NOMO-1 treated with dmso at 0.1 percent for 144 hours (cell line): ENCODE data around the gene PLK1.
"Not testable (repeated sequence)": the region's sequence is repeated elsewhere in the genome, so short reads cannot be mapped to it uniquely, and the experiment has no call there.

Experiments
- DNase-seq: peaks from one replicate; lab custom pipeline; 2025; ENCODE audit not compliant: unreplicated experiment; lab: John Stamatoyannopoulos, UW

PLK1 gene

GRCh38 chr16:23678430-23679273 lies at the start of gene PLK1:
PLK1 (plus strand) TSS chr16:23678889; CDS start chr16:23678933, 44 bp downstream.
- DNase-seq = peak; percentile 82

DNA sequence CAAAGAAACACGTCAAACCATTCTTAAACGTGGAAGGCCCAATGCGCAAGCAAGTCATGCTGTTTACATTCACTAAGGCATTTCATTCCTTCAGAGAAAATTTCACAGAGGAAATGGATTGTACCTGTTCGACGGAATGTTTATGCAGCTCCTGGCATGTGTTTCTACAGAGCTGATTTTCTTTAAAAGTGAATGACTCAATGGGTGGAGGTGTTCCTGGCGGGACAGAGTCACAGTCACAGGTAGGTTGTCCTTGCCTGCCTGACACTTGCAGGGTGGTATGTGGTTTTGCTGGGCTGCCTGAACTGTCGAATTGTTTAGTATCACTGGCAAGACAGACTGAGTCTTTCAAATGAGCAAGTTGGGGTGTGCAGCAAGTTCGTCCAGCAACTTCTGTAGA lies 49.2 kb upstream of the PLK1 start:
- DNase-seq = no peak

- not testable (repeated sequence) for DNase-seq
Observed at GRCh38 chr16:23631874-23632273, 46.8 kb upstream of the PLK1 start.

GRCh38 chr16:23634461-23635036 lies 44.1 kb upstream of the PLK1 start:
- DNase-seq = no peak

DNA sequence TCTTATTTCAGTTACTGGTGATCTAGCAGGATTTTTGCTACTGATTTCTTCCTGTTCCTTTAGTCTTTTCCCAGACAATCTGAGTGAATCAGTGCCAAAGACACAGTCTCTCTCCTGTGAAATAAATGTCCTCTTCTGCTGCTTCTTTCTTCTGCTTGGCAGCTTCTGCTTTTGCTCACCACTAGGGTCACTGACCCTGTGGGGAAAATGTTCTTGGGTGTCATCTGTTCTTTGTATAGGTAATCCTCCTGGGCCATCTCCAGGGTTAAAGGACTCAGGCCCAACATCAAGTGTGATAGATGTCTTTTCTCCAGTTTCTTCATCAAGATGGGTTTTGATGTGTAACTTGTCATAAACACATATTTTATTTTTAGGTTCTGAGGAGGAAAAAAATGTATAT lies 42.7 kb upstream of the PLK1 start:
- DNase-seq = no peak

DNA sequence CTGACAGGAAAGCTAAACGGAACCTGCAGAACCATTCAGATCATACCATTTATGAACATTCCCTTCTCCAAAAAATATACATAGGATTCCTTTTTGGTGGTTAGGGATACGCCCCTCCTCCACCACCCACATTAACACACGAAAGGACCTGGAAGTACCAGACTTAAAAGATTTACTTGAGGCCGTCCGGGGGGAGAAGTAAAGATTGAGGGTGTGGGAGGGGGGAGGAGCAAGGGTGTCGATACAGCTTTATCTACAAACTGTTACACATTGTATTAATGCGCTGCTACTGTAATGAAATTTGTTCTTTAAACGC lies 38.1 kb upstream of the PLK1 start:
- no peak for DNase-seq

DNA sequence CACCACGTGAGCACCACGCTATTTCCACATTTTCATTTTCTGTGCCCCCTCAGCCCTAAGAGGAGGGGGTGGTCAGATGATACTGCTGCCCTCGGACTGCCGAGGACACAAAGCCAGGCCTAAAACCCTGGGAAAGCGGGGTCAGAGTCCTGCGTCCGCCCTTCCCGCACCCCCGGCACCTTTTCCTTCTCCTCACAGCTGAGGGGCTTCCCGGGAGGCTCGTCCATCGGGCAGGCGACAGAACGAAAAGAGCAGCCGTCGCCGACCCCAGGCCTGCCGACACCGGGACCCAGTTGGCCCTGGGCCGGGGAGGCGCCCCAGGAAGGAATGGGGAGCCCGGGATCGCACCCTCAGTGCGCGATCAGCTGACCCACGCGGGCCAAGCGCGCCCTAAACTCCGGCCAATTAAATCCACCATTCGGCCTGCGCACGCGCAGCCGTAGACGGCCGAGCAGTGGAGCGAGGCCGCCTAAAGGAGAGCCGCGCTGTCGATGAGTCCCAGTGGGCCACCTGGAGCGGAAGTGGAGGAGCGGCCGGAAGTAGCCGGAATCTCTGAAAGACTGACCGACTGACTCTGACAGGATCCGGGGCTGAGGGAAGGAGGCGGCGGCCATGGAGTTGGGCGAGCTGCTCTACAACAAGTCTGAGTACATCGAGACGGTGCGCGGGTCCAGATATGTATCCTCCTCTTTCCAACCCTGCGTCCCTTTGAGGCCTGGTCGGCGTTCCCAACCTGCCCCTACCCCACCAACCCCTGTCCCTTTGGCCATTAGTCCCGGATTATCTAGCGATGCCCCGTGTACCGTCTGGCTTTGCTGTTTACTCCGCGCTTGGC lies 37.5 kb upstream of the PLK1 start, which contains the start of the genes DCTN5 and PALB2:
Gene DCTN5 (plus strand): TSS at position 536 of the 835 bp plus-strand sequence. CDS start 77 bp downstream, at position 613.
Gene PALB2 (minus strand): TSS at position 380 of the 835 bp plus-strand sequence. CDS start 153 bp downstream, at position 227.
- DNase-seq = peak; percentile 94

DNA sequence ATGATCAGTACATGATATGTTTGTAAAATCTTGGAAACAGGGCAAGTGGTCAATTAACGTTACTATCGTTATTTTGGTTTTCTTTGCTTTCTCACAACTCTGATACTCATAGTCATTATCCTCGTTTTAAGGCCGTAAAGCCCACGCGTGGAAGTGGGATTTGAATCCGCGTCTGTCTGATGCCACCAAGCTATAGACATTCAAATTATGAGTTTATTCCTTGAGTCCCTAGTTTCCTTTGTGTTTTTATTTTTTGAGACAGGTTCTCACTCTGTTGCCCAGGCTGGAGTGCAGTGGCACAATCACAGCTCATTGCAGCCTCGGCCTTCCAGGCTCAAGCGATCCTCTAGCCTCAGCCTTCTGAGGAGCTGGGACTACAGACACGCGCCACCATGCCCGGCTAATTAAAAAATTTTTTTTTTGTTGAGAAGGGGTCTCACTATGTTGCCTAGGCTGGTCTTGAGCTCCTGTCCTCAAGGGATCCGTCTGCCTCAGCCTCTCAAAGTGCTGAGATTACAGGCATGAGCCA lies 36.4 kb upstream of the PLK1 start:
- no peak for DNase-seq

DNA sequence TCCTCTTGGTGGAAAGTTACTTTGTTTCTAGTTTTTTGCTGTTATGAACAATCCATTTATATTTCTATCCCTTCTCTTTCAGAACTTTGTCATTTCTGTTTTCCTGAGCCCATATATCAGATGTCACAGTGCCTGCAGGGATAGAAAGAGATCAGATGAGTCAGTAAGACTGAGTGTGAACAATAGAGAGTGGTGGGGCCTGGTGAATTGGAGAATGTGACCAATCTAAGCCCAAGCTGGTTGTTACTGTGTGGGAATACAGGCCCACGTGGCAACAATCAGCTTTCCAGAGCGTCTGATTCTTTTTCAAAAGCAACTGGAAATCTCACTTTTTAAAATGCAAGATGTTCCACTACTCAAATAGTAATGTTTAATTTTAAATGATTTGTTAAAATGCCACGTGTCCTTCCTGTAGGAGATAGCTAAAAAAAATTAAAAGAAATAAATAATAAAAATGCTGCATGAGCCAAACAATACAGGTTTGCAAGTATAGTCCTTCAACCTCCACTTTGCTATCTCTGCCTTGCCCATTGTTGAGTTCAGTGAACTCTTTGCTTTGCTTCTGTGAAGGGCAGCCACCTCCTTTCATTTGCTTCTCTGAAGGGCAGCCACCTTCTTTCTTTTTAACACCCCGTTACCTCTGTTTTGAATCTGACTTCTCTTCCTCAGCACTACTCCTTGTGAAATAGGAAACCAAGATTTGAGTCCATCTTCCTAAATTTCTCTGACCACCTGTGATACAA lies 27.8 kb upstream of the PLK1 start:
- no peak for DNase-seq

- no peak for DNase-seq
Observed at GRCh38 chr16:23651943-23652468, 26.7 kb upstream of the PLK1 start.

DNA sequence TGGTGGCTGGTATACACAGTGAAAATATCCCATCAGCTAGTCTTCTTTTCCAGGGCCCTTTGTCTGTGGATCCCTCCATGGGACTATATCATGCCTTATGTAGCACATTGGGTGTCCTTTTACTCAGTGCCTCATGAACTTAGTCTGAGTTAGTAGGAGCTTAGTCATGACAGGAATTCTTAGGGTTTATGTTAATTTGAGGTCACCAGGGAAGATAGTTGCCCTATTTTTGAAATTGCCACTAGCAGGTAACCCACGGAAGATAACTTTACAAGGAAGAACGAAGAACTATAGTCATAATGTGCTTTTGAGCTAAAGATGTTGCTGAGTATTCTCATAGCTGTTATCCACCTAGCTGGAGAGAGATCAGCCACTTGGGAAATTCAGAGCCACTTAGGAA lies 14.8 kb upstream of the PLK1 start:
- DNase-seq = no peak

- DNase-seq = no peak
Observed at GRCh38 chr16:23666571-23667354, 11.9 kb upstream of the PLK1 start.

- no peak for DNase-seq
Observed at GRCh38 chr16:23667355-23667659, 11.4 kb upstream of the PLK1 start.

DNA sequence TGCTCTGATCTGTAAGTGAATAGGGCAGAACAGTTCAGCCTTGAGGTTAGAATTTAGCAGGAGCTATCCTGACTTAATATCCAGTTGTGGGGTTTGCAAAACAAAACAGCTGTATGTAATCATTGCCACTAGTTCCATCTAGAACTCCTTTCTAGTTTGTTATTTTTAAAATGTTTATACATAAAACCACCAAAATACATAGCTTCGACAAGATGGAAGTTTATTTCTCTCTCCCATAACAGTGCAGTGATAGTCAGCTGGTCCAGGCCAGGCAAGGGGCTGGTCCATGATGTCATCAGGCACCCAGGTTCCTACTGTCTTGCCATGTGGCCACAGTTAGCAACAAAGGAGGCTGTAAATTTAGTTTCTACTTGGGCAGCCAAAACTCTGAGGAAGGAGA lies 10.5 kb upstream of the PLK1 start:
- no peak for DNase-seq

DNA sequence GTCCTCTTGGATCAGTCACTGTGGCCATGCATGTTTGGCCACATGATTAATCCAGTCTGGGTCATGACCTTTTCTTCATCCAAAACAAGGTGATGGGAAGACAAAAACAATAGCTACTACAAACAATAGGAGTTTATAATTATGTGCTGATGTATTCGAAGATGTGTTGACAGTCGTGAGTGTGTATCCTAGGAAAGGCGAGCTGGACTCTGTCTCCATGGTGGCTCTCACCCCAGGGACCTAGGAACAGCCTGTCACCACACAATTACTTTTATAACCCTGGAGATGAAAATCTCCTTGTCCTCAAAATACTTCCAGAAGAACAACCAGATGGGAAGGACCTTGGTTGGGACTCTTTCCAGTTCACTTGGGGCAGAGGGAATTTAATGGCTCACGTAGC lies 9.8 kb upstream of the PLK1 start:
- DNase-seq = no peak

GRCh38 chr16:23670137-23670776 lies 8.4 kb upstream of the PLK1 start:
- no peak for DNase-seq

GRCh38 chr16:23673971-23674614 lies 4.6 kb upstream of the PLK1 start:
- no peak for DNase-seq

GRCh38 chr16:23676924-23677480 lies 1.7 kb upstream of the PLK1 start:
- no peak for DNase-seq
